HG03439 (cell line): ENCODE data around the gene KRT7.
"Not testable (repeated sequence)": the region's sequence is repeated elsewhere in the genome, so short reads cannot be mapped to it uniquely, and the experiment has no call there.

ENCODE experiments used
- ATAC-seq: cut with Tn5 transposase; IDR thresholded peaks from one replicate; pipeline ENCODE4 v1.9.1; 2021; ENCODE audit warnings: mild to moderate bottlenecking, moderate library complexity; ENCODE audit not compliant: unreplicated experiment

Gene KRT7

GRCh38 chr12:52254180-52254964 is 21.3 kb downstream of the KRT7 start:
- no peak for ATAC-seq

GRCh38 chr12:52254965-52255751 is 22.1 kb downstream of the KRT7 start:
- no peak for ATAC-seq

DNA sequence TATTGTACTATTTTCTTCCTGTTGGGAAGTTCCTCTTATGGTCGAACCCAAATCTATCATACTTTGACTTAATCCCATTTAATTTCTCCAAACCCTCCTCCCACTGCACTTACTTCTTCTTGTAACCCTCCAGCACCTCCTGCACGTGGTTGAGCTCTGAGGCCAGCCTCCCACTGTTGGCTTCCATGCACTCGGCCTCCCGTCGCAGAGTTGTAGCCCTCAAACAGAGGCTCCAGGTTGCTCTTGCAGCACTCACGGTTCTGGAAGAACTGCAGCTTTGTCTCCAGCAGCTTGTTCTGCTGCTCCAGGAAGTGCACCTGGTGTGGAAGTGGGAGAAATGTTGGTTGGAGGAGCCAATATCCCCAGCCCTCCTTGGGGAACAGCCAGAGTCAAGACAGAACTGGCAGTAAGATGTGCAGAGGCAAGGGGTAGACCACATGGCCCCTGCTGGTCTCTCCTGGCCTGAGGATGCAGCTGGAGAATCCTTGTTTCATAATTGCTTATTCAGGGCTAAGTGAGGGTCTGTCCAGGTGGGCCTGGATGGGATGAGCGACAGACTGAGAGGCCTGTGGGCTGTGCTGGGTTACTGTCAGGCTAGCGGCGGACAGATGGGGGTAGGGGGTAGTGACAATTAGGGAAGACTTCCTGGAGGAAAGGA is 23.0 kb downstream of the KRT7 start:
- no peak for ATAC-seq

DNA sequence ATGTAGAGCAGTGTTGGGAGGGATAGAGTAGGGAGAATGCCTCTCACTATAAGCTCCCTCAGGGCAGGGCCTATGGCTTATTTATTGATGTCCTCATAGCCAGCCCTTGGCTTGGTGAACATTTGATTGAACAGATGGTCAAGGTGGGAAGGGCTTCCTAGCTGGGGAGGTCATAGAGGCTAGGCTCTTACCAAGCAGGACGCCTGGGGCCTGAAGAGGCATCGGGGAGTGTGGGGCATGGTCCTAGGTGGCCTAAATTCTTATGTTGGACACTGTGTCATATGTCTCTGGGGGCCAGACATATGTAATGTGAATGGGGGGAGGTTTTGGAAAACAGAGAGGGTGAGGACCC is 23.5 kb downstream of the KRT7 start:
- ATAC-seq, result no peak

- ATAC-seq, result no peak
These were observed 24.1 kb downstream of the KRT7 start for GRCh38 chr12:52257074-52257551.

GRCh38 chr12:52257922-52258321 is 24.9 kb downstream of the KRT7 start:
- not testable (repeated sequence) for ATAC-seq

GRCh38 chr12:52258335-52258901 is 25.4 kb downstream of the KRT7 start:
- ATAC-seq, result no peak

DNA sequence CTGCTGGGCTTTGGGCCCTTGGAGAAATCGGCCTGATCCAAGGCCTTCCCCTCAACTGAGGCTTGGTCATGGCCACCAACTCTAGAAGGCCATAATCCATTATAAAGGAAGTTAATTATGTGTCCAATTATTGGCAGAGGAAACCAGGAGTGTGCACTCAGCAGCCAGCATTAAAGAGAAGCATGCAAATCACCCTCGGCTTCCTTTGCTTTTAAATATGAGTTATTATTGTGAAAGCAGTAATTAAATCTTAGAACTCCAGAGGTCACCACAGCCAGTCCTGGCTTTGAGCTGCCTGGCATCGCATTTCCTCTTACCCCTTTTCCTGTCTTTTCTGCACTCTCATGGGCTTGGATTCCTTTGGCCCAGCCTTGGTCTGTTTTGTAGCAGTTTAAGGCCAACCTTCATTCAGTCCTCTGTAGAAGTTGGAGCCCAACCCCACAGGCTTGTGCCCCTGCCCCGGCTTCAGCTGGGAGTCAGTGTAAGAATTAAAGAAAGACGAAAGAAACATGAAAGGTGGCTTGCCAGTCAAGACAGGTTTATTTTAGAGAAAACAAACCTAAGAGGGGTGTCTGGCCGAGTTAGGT is 26.7 kb downstream of the KRT7 start:
- ATAC-seq, result no peak

GRCh38 chr12:52260361-52261207 is 27.5 kb downstream of the KRT7 start:
- ATAC-seq, result no peak

DNA sequence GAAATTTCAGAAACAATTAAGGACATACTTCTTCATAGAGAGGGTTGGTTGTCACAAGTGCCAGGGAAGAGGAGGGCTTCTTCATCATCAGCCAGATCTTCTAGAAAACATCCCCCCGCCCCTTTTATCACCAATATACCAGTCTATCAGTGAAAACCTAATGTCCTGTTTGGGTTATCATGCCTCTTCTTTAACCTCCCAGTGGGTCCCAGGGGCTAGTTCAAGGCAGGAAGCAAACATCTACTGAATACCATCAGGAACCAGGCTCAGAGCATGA is 28.1 kb downstream of the KRT7 start:
- ATAC-seq, result no peak

DNA sequence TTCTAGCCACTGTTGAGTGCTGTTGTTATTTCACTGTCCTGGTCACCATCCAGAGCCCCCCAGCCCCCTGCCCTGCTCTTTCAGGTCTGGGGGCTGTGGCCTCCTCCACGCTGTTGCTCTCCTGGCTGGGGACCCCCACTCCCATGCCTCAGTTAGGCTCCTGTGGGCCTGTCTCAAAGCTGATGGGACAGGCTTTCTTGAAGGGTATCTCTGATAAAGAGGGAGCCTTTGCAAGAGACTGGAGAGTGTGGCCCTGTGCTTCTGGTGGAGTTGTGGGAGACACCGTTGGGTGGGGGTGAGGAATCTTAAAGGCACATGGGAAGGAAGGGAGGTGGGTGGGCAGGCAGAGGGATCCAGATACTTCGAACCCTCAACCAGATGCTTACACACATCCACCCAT is 29.2 kb downstream of the KRT7 start:
- no peak for ATAC-seq

- ATAC-seq, result no peak
These were observed 30.9 kb downstream of the KRT7 start for GRCh38 chr12:52263761-52264434.

DNA sequence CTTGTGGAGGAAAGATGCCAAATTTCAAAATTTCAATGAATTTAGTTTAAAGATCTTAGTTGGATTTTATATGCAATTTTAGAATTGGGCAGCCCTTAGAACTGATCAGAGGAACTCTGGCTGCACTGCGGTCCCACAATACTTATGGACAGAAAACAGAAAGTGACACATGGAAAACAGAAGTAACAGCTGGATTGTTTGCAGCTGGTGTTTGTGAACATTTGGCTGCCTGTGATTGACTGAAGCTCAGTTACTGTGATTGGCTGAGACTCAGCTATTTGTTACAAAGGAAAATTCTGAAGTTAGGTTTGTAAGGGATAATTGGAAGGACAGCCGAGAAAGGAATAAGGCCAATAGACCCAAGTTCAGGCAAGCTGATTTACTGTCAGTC is 31.4 kb downstream of the KRT7 start:
- ATAC-seq, result no peak

- ATAC-seq, result no peak
These were observed 33.5 kb downstream of the KRT7 start for GRCh38 chr12:52266514-52266913.

- no peak for ATAC-seq
These were observed 34.2 kb downstream of the KRT7 start for GRCh38 chr12:52267266-52267665.

DNA sequence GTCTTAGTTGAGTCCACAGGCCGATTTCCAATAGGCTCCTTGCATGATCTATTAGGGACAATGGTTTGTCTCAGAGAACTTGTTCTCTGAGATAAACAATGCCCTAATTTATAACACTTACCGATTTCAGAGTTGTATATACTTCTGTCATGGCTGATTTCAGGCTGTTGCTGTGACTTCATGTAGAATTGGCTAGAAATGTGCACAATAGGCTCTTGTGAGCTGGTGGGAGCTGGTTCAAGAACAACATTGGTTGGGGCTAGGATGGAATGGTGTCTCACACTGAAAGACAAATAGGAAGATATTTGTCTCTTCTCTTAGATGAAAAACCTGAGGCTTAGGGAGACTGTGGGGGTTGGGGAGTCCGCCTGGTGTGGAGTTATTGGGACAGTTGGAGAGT is 34.7 kb downstream of the KRT7 start:
- ATAC-seq, result no peak

DNA sequence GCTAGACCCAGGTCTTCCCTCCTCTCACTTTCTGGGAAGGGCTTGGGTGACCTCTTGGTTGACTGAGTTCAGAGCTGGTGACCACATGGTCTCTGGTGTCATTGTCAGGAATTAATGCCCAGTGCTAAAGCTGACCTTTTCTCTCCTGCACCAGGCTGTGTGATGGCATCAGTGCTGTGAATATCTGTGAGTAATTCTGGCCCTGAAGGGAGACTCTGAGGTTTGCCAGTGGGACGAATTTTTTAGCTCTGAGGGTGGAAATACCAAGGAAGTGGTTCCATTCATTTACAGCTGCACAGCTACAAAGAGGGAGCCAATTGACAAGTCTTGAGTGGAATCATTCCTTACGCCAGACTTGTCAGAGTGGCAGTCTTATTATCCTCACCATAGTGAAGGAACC is 35.2 kb downstream of the KRT7 start:
- ATAC-seq, result no peak

- ATAC-seq, result no peak
These were observed 37.6 kb downstream of the KRT7 start for GRCh38 chr12:52270541-52271070.

- no peak for ATAC-seq
These were observed 38.1 kb downstream of the KRT7 start for GRCh38 chr12:52271158-52271557.
